Naive thymus-derived CD4-positive, alpha-beta T cell (primary cell): Measurements from ENCODE around the gene MACO1. TPM values are rescaled to one million over a fixed set of nuclear protein-coding genes. Genes with fewer than 3 reads are reported as not detected.

Experiments
- ATAC-seq: fragments of 150-1000 bp; cut with Tn5 transposase; 2 replicates; pipeline ENCODE4 v1.10.0; 2021; ENCODE audit warnings: mild to moderate bottlenecking, moderate library complexity
- CTCF ChIA-PET: fragments of 350-600 bp; sonication (Branson Sonifier 250); formaldehyde crosslinking; loops from one replicate; lab custom pipeline; 2021; ENCODE audit warnings: antibody characterized with exemption; lab: Charles Lee
- POLR2A ChIA-PET: fragments of 350-600 bp; sonication (Branson Sonifier 250); formaldehyde crosslinking; loops from one replicate; lab custom pipeline; 2021; ENCODE audit warnings: antibody characterized with exemption, inconsistent platforms; lab: Charles Lee
- DNase-seq, 9 donors: peaks; one replicate each; pipeline versions ENCODE4 v3.0.0 to v3.0.0-alpha.2; 2020 to 2022; ENCODE audit warnings: mixed read lengths in 1 of 9
- H3K27ac ChIP-seq: one replicate; pipeline ENCODE4 v1.7.0; 2013; ENCODE audit warnings: mild to moderate bottlenecking, low read depth, low read length, moderate library complexity
- H3K27me3 ChIP-seq, 2 donors: one replicate each; pipeline ENCODE4 v1.7.0; 2013; ENCODE audit warnings: low read length in 2 of 2, mild to moderate bottlenecking in 2 of 2, moderate library complexity in 2 of 2; ENCODE audit not compliant: control insufficient read depth in 2 of 2, insufficient read depth in 2 of 2
- H3K36me3 ChIP-seq, 3 experiments: 1 replicate in 2 of 3; 2 replicates in 1 of 3; pipeline ENCODE4 v1.7.0; 2013; ENCODE audit warnings: low read length in 3 of 3, mild to moderate bottlenecking in 3 of 3, moderate library complexity in 1 of 3; ENCODE audit not compliant: insufficient read depth in 3 of 3, control insufficient read depth in 2 of 3
- H3K4me1 ChIP-seq, 2 donors: one replicate each; pipeline ENCODE4 v1.7.0; 2013; ENCODE audit warnings: low read length in 2 of 2, mild to moderate bottlenecking in 2 of 2, moderate library complexity in 1 of 2; ENCODE audit not compliant: control insufficient read depth in 2 of 2, insufficient read depth in 2 of 2
- H3K4me3 ChIP-seq: 2 replicates; pipeline ENCODE4 v1.7.0; 2013; ENCODE audit warnings: mild to moderate bottlenecking, low read length
- H3K9me3 ChIP-seq, 3 experiments: 1 replicate in 2 of 3; 2 replicates in 1 of 3; pipeline ENCODE4 v1.7.0; 2013; ENCODE audit warnings: low read length in 3 of 3; ENCODE audit not compliant: control insufficient read depth in 2 of 3
- H3K27ac Mint-ChIP-seq, 9 donors: one replicate each; pipeline ENCODE4 v1.8.0; 2020 to 2022; ENCODE audit warnings: mixed read lengths in 9 of 9, mild to moderate bottlenecking in 8 of 9, moderate library complexity in 5 of 9, inconsistent platforms in 2 of 9
- H3K27me3 Mint-ChIP-seq, 5 donors: one replicate each; pipeline ENCODE4 v1.8.0; 2021 to 2022; ENCODE audit warnings: mixed read lengths in 5 of 5, mild to moderate bottlenecking in 1 of 5
- H3K36me3 Mint-ChIP-seq, 5 donors: one replicate each; pipeline ENCODE4 v1.8.0; 2020 to 2022; ENCODE audit warnings: mixed read lengths in 5 of 5, mild to moderate bottlenecking in 3 of 5, inconsistent platforms in 1 of 5
- H3K4me1 Mint-ChIP-seq, 7 donors: one replicate each; pipeline ENCODE4 v1.8.0; 2020 to 2022; ENCODE audit warnings: mixed read lengths in 7 of 7, mild to moderate bottlenecking in 3 of 7, inconsistent platforms in 1 of 7
- H3K4me3 Mint-ChIP-seq, 10 donors: one replicate each; pipeline ENCODE4 v1.8.0; 2020 to 2022; ENCODE audit warnings: mild to moderate bottlenecking in 10 of 10, mixed read lengths in 10 of 10, moderate library complexity in 6 of 10, inconsistent platforms in 2 of 10
- H3K9me3 Mint-ChIP-seq, 11 donors: one replicate each; pipeline ENCODE4 v1.8.0; 2020 to 2022; ENCODE audit warnings: mixed read lengths in 11 of 11, mild to moderate bottlenecking in 4 of 11, inconsistent platforms in 1 of 11, moderate library complexity in 1 of 11
- intact Hi-C, 2 donors: fragments of 100-400 bp; cut with micrococcal nuclease; formaldehyde crosslinking; loops; one replicate each; pipeline ENCODE4 v1.15.1; 2023
- polyA plus RNA-seq, 2 donors: library from polyadenylated mRNA; unstranded; fragments of 300-500 nt; fragmentation: Illumina TruSeq; gene quantifications; one replicate each; pipeline ENCODE4 v1.2.3, GENCODE V29; 2021
- total RNA-seq, 6 experiments: library from RNA in 5 of 6; stranded (reverse) in 5 of 6; gene quantifications; 1 replicate in 5 of 6; 2 replicates in 1 of 6; pipeline ENCODE4 v1.2.3 and lab custom pipeline; 2021 to 2026

The MACO1 gene
- total and polyA plus RNA-seq, 7 experiments from 2014 or later: 8.8 to 25.9 (median 19.5) TPM

DNA sequence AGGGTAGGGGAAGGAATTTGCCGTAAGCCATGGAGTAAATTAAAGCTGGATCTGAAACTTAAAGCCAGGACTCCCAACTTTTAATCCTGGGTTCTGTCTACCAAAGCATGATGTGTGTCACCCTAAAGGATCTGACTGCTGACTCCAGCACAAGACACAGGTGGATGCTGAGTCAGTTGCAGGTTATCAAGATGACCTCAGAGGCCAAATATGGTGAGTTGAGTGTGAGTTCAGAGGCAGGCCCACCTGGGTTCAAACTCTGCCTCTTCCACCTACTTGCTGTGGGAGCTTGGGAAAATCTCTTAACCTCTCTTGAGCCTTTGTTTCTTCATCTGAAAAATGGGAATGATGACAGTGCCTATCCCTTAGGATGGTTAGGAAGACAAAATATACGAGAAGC, 96.1 kb downstream of the MACO1 start:
- Histone ChIP-seq H3K4me1 (no peaks in the 10 kb centered on the region), H3K27ac (no peak overlapping the region), H3K9me3 (no peaks in the 10 kb centered on the region), H3K36me3 (no peaks in the 10 kb centered on the region), H3K4me3 (no peak overlapping the region), H3K27me3 (no peaks in the 10 kb centered on the region)
- H3K9me3 Mint-ChIP-seq: peaks cover 0 to 8% (median 0%) of the 10 kb centered on the region in 11 donors
- peaks cover 0 to 3% (median 0%) of the 10 kb centered on the region in 5 donors for H3K36me3 Mint-ChIP-seq
- no peak overlapping the region for H3K4me3 Mint-ChIP-seq
- no peak for ATAC-seq
- no peak for DNase-seq
- ChIA-PET CTCF (interaction anchor here (12.1 kb wide), 1 partner anchor 23 kb away, joined by 227 read pairs; no protein-coding TSS in a partner anchor), POLR2A (no interaction called here)
- peaks cover 0 to 11% (median 7%) of the 10 kb centered on the region in 7 donors for H3K4me1 Mint-ChIP-seq
- H3K27me3 Mint-ChIP-seq: peaks cover 0 to 5% (median 0%) of the 10 kb centered on the region in 5 donors
- H3K27ac Mint-ChIP-seq: peak overlapping the region in 1 of 9 donors; percentile 41
- intact Hi-C loops: no loop called here

DNA sequence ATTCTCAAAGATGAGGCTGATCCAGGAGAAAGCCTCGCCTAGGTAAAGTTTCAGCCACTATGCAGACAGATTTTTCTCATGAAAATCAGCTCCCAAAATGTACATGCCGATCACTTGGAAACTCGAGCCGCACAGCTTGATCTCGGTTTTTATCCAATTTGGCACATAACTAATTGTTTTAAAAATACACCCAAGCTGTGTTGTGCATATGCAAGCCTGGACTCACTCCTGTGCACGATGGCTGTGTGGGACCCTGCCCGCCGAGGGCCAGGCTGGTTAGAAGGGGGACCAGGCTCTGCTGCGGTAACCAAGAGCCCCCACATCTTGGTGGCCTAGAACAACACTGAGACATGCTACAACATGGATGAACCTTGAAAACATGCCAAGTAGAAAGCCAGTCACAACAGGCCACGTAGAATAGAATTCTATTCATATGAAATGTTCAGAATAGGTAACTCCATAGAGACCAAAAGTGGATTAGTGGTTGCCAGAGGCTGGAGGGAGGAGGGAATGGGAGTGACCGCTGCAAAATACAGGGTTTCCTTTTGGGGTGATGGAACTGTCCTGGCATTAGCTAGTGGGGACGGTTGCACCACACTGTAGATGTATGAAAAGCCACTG, 96.6 kb downstream of the MACO1 start:
- ATAC-seq: no peak
- CTCF ChIA-PET: interaction anchor here (1.1 kb wide), 1 partner anchor 276 kb away, joined by 3 read pairs; no protein-coding TSS in a partner anchor
- H3K27ac Mint-ChIP-seq: no peak overlapping the region

DNA sequence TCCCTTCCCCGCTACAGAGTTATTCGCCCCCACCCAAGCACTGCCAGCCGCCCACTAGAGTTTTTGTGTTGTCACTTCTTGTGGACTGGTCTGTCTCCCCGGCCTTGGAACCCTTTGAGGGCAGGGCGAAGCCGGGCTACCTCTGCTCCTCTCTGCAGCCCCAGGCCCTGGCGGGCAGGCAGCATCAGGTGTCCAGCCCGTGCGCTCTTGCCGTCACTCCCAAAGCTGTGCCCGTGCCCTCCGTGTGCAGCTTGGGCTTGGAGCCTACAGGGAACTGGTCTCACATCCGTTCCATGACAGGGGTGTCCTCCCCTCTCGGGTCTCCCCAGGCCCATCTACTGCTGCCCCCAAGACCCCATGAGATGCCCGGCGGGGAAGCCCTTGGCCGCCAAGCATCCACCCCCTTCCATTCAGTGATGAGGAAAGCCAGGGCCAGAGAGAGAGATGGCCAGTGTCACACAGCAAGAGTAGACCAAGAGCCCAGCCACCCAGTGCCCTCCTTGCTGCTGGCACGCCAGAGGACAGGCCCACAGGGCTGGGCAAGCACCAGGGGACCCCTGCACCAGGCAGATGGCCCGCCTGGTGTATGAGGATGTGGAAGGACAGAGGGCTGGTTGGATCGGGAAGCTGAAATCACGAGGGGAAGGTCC, 97.4 kb downstream of the MACO1 start:
- peaks cover 0 to 8% (median 0%) of the 10 kb centered on the region in 11 donors for H3K9me3 Mint-ChIP-seq
- no peak overlapping the region for H3K4me3 Mint-ChIP-seq
- no peak for ATAC-seq
- CTCF ChIA-PET: interaction anchor here (1.1 kb wide), 1 partner anchor 275 kb away, joined by 3 read pairs; no protein-coding TSS in a partner anchor
- H3K36me3 Mint-ChIP-seq: peaks cover 0 to 3% (median 0%) of the 10 kb centered on the region in 5 donors
- intact Hi-C loops: no loop called here
- no peak overlapping the region for H3K4me3 ChIP-seq
- no peaks in the 10 kb centered on the region for H3K27me3 ChIP-seq
- peaks cover 0 to 8% (median 0%) of the 10 kb centered on the region in 5 donors for H3K27me3 Mint-ChIP-seq
- no peaks in the 10 kb centered on the region for H3K9me3 ChIP-seq
- H3K27ac ChIP-seq: no peak overlapping the region
- no peaks in the 10 kb centered on the region for H3K36me3 ChIP-seq
- peaks cover 0 to 11% (median 6%) of the 10 kb centered on the region in 7 donors for H3K4me1 Mint-ChIP-seq
- POLR2A ChIA-PET: interaction anchor here (0.5 kb wide), 1 partner anchor 127 kb away, joined by 3 read pairs; no protein-coding TSS in a partner anchor
- no peak for DNase-seq
- H3K27ac Mint-ChIP-seq: peak overlapping the region in 1 of 9 donors; percentile 30
- no peaks in the 10 kb centered on the region for H3K4me1 ChIP-seq

More for the DNA sequence above, 96.6 kb downstream of the MACO1 start:
- Mint-ChIP-seq H3K9me3 (peaks cover 0 to 8% (median 0%) of the 10 kb centered on the region in 11 donors), H3K27me3 (peaks cover 0 to 8% (median 0%) of the 10 kb centered on the region in 5 donors), H3K36me3 (peaks cover 0 to 3% (median 0%) of the 10 kb centered on the region in 5 donors), H3K4me1 (peaks cover 0 to 11% (median 6%) of the 10 kb centered on the region in 7 donors), H3K4me3 (no peak overlapping the region)
- intact Hi-C loops: no loop called here
- POLR2A ChIA-PET: interaction anchor here (0.7 kb wide), 1 partner anchor 11 kb away, joined by 3 read pairs; no protein-coding TSS in a partner anchor
- Histone ChIP-seq H3K9me3 (no peaks in the 10 kb centered on the region), H3K4me3 (no peak overlapping the region), H3K4me1 (no peaks in the 10 kb centered on the region), H3K36me3 (no peaks in the 10 kb centered on the region), H3K27ac (no peak overlapping the region), H3K27me3 (no peaks in the 10 kb centered on the region)
- DNase-seq: no peak

DNA sequence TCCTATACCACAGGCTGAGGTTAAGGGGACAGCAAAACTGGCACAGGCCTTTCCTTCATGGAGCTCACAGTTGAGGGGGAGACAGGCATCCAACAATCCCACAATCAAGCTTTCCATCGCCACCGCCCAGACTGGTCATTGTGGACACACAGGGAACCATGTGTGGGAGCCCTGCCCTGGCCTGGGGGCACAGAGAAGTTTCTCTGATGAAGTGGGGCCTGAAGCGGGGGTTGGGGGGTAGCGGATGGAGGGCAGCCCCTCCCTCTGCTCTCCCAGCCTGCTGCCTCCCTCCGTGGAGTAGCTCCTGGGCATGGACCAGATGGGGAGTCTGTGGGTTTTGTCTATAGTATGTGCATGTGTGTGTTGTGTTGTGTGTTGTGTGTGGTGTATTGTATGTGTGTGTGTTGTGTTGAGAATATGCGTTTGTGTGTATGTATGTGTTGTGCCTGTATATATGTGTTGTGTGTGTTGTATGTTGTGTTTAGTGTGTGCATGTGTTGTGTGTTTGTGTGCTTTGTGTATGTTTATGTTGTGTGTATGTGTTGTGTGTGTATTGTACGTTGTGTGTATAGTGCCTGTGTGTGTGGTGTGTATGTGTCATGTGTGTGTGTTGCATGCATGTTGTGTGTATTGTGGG, 98.3 kb downstream of the MACO1 start:
- Histone ChIP-seq H3K4me3 (no peak overlapping the region), H3K27me3 (no peaks in the 10 kb centered on the region), H3K27ac (no peak overlapping the region), H3K4me1 (no peaks in the 10 kb centered on the region), H3K9me3 (no peaks in the 10 kb centered on the region), H3K36me3 (no peaks in the 10 kb centered on the region)
- Mint-ChIP-seq H3K27ac (peak overlapping the region in 3 of 9 donors; percentile 1 to 24 (median 19)), H3K27me3 (peaks cover 0 to 8% (median 0%) of the 10 kb centered on the region in 5 donors), H3K36me3 (peaks cover 0 to 3% (median 0%) of the 10 kb centered on the region in 5 donors), H3K4me3 (no peak overlapping the region), H3K4me1 (peaks cover 0 to 11% (median 6%) of the 10 kb centered on the region in 7 donors), H3K9me3 (peaks cover 0 to 8% (median 0%) of the 10 kb centered on the region in 11 donors)
- POLR2A ChIA-PET: interaction anchor here (0.5 to 0.6 kb wide), 2 partner anchors 60 to 128 kb away, joined by 3 to 6 read pairs; no protein-coding TSS in a partner anchor
- intact Hi-C loops: no loop called here
- ATAC-seq: no peak
- no peak for DNase-seq
- CTCF ChIA-PET: interaction anchor here (0.6 kb wide), 1 partner anchor 274 kb away, joined by 3 read pairs; no protein-coding TSS in a partner anchor

DNA sequence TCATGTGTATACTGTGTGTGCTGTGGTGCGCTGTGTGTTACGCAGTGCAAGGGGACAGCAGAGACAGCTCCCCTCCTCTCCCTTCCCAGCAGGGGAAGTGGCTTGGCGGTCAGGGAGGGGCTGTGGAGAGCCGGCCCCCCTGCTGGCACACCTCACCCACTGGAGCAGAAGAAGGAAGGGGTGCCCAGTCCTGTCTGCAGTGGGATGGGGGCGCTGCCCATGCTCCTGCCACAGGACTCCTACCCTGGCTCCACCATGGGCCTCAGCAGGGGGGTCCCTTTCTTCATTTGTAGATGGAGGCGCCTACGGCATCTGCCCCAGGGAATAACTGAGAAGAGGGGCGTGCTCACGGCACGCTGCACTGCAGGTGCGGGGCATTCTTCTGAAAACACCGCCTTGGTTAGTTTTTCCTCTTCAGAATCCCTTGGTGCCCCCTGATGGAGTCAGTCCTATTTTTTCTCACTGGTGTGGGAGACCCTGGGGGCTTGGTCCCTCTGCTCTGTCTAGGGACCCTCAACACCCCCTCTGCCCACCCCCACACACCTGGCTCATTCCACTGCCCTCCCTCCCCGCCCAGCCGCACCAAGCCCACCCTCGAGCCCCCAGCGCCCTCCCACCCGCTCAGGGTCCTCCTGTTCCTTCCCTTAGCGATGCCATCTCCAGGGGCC, 99.0 kb downstream of the MACO1 start:
- Histone ChIP-seq H3K9me3 (no peaks in the 10 kb centered on the region), H3K4me3 (no peak overlapping the region), H3K36me3 (no peaks in the 10 kb centered on the region), H3K27ac (no peak overlapping the region), H3K27me3 (no peaks in the 10 kb centered on the region), H3K4me1 (no peaks in the 10 kb centered on the region)
- Mint-ChIP-seq H3K9me3 (peaks cover 0 to 8% (median 0%) of the 10 kb centered on the region in 11 donors), H3K4me1 (peaks cover 0 to 11% (median 6%) of the 10 kb centered on the region in 7 donors), H3K27me3 (peaks cover 0 to 13% (median 0%) of the 10 kb centered on the region in 5 donors), H3K4me3 (no peak overlapping the region), H3K27ac (peak overlapping the region in 1 of 9 donors; percentile 19), H3K36me3 (peaks cover 0 to 3% (median 0%) of the 10 kb centered on the region in 5 donors)
- intact Hi-C loops: no loop called here
- peak; percentile 20 for ATAC-seq
- CTCF ChIA-PET: no interaction called here
- no peak for DNase-seq
- POLR2A ChIA-PET: no interaction called here
